Left renal cortex interstitium (tissue), 4 donors: Measurements from ENCODE around the gene NBEA. TPM values are rescaled to one million over a fixed set of nuclear protein-coding genes. Genes with fewer than 3 reads are reported as not detected.
A peak's percentile ranks its signal among the peaks of the same experiment; 100 is the strongest.
"Not testable (repeated sequence)": the region's sequence is repeated elsewhere in the genome, so short reads cannot be mapped to it uniquely, and the experiment has no call there.

Experiments used
- DNase-seq, 4 donors: peaks; one replicate each; pipeline ENCODE4 v3.0.0-alpha.2; 2013; ENCODE audit warnings: low read depth in 4 of 4, low spot score in 2 of 4, missing footprints in 1 of 4
- polyA plus RNA-seq, 4 donors: library from polyadenylated mRNA; unstranded; fragments of 120-200 nt; gene quantifications; one replicate each; pipeline ENCODE4 v1.2.1, GENCODE V29; 2013; ENCODE audit not compliant: insufficient read length in 4 of 4

The NBEA gene
- polyA plus RNA-seq, 4 donors: 14.3 to 18.2 (median 16.9) TPM

- no peak for DNase-seq
These were observed 9.5 kb downstream of the NBEA start for GRCh38 chr13:34951528-34951927.

GRCh38 chr13:34959489-34959888 is 17.4 kb downstream of the NBEA start:
- no peak for DNase-seq

DNA sequence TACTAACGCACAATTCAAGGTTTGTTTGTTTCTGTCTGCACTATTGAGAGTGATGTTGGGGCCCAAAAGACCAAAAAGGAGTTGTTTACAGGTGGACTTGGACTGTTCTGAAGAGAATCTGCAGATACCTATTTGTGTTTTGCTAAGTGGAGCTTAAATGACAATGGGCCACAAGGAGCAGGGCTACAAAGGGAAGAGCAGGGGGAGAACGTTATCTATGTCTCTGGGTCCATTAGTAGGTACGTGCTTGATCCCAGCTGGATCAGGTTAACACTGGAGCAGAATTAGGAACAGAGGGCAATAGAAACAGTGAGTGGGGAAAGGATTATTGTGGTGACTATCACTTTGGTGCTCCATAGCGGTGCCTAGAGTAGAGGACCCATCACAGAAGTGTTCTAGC is 22.5 kb downstream of the NBEA start:
- no peak for DNase-seq

DNA sequence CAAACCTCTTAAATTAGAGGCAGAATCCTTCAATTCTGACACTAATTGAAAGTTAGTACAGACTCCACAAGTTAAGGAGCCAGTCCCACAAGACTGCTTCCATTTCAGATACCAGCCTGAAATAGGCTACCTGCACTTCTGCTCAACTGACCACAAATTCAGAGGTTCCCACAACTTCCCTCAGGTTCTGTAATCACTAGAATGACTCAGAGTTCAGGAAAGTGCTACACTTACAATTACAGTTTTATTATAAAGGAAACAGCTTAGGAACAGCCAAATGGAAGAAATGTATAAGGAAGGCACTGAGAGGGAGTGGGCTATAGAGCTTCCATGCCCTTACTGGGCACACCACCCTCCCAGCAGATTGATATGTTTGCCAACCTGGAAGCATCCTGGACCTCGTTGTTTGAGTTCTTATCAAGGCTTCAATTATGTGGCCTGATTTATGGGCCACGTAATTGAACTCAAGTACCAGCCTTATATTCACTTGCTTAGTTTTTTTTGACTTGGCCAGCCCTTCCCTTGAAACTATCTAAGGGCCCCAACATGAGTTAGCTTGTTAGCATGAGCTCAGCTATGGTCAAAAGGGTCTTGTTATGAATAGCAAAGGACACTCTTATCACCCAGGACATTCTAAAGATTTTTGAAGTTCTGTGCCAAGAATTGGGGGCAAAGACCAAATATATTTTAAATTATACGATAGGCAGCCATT is 25.9 kb downstream of the NBEA start:
- DNase-seq: no peak

- not testable (repeated sequence) for DNase-seq
These were observed 27.5 kb downstream of the NBEA start for GRCh38 chr13:34969539-34969938.

DNA sequence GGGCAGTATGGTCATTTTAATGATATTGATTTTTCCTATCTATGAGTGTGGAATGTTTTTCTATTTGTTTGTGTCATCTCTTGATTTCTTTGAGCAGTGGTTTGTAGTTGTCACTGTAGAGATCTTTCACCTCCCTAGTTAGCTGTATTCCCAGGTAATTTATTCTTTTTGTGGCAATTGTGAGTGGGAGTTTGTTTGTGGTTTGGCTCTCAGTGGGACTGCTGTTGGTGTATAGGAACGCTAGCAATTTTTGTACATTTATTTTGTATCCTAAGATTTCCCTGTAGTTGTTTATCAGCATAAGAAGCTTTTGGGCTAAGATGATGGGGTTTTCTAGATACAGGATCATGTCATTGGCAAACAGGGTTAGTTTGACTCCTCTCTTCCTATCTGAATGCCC is 28.9 kb downstream of the NBEA start:
- no peak for DNase-seq

- no peak for DNase-seq
These were observed 29.4 kb downstream of the NBEA start for GRCh38 chr13:34971473-34971872.

DNA sequence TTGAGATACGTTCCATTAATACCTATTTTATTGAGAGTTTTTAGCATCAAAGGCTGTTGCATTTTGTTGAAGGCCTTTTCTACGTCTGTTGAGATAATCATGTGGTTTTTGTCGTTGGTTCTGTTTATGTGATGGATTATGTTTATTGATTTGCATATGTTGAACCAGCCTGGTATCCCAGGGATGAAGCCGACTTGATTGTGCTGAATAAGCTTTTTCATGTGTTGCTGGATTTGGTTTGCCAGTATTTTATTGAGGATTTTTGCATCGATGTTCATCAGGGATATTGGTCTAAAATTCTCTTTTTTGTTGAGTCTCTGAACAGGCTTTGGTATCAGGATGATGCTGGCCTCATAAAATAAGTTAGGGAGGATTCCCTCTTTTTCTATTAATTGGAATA is 43.1 kb downstream of the NBEA start:
- DNase-seq: not testable (repeated sequence)

GRCh38 chr13:34988330-34988791 is 46.3 kb downstream of the NBEA start:
- no peak for DNase-seq

DNA sequence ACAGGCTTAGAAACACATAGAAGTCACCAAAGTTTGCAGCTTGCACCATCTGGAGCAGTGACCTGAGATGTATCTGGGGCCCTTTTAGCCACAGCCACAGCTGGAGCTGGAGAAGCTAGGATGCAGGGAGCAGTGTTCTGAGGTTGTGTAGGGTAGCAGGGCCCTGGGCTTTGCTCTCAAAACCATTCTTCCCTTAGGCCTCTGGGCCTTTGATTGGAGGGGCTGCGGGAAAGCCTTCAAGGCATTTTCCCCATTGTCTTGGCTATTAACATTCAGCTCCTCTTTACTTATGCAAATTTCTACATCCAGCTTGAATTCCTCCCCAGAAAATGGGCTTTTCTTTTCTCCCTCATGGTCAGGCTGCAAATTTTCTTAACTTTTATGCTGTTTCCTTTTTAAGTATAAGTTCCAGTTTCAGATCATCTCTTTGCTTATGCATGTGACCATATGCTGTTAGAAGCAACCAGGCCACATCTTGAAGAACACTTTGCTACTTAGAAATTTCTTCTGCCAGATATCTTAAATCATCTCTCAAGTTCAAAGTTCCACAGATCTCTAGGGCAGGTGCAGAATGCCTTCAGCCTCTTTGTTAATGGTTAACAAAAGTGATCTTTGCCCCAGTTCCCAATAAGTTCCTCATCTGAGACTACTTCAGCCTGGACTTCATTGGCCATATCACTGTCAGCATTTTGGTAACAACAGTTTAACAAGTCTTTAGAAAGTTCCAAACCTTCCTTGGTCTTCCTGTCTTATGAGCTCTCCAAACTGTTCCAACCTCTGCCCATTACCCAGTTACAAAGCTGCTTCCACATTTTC is 48.5 kb downstream of the NBEA start:
- no peak for DNase-seq

DNA sequence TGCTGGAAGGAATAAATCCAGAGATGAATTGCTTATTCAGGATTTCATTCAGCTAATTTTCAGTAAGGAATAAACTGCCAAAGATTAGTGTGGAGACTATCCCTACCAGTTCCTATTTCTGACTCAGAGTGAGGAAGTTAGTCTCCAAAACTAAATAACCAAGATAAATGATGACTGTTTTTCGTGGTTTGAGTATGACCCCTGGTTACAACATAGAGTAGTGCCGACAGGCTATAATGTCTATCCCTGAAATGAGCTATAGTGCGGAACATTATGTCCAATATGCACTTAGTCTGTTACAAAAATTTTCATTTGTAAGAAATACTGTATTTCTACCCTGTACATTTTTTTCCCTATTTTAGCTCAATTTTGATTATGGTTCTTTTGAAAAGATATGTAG is 51.4 kb downstream of the NBEA start:
- DNase-seq: no peak

GRCh38 chr13:35003734-35004133 is 61.7 kb downstream of the NBEA start:
- not testable (repeated sequence) for DNase-seq

GRCh38 chr13:35005051-35005450 is 63.0 kb downstream of the NBEA start:
- no peak for DNase-seq

DNA sequence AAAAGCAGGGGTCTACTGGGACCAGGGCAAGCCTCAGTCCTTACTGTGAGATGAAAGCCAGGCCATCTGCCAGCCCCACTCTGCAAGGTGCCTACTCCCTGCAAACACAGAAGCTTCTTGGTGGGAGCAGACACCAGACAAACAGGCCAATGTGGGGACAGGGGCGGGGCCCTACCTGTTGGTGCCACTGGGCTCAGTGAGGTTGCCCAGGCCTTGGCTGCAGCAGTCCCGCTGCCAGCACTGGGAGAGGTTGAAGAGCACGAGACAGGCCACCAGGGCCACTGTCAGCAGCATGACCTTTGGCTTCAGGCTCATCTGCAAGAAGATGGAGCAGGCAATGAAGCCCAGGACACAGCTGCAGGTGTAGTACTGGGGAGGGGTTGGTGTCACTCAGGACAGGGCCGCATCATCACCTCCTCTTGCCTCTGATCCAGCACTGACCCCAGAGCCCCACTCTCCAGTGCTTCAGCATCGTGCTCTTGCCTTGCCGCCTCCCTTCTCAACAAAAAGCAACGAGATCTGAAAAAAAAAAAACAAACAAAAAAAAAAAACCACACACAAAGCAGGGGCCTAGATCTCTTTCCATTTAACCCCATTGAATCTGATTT is 72.6 kb downstream of the NBEA start:
- no peak for DNase-seq

- peak in 1 of 4 donors; percentile 13 for DNase-seq
These were observed 74.5 kb downstream of the NBEA start for GRCh38 chr13:35016362-35017112.

DNA sequence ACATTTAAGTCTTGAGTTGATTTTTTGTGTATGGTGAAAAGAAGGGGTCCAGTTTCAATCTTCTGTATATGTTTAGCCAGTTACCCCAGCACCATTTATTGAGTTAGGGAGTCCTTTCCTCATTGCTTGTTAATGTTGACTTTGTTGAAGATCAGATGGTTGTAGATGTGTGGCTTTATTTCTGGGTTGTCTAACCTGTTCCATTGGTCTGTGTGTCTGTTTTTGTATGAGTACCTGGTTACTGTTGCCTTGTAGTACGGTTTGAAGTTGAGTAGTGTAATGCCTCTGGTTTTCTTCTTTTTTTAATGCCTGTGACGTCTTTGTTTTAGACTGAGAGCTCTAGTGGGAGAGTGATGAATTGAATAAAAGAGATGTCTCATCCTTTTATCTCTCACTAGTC is 83.2 kb downstream of the NBEA start:
- DNase-seq: no peak

- no peak for DNase-seq
These were observed 86.3 kb downstream of the NBEA start for GRCh38 chr13:35028338-35028867.

GRCh38 chr13:35039012-35039411 is 96.9 kb downstream of the NBEA start:
- no peak for DNase-seq

GRCh38 chr13:35046587-35046986 is 104.5 kb downstream of the NBEA start:
- no peak for DNase-seq

GRCh38 chr13:35055705-35056104 is 113.6 kb downstream of the NBEA start:
- DNase-seq: no peak

DNA sequence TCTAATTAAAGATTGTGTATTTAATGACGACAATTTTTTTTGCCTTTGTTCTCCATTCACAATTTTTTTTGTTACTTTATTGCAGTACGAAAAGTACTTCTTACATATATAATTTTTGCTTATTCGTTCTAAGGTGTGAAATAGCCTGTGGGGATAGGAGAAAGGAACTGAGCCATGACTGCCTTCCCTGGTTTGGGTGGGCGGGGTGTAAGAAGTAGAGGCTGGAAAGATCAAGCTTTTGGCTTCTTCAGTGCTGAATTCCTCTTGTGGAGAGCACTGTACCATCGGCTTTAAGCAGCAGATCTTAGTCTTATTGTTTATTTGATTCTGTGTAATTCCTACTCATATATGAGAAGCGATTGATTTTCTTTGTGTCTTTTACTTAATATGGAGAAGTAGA is 115.8 kb downstream of the NBEA start:
- DNase-seq: no peak
